ENCODE data around the gene EXOC6B.

GRCh38 chr2:72803151-72803550 is 22.7 kb downstream of the EXOC6B start:
- TF ChIP-seq ZNF70 (CRISPR knock-in tag; IDR thresholded peaks at IDR 0.05) (no peak), GLIS3 (CRISPR knock-in tag; IDR thresholded peaks at IDR 0.05) (no peak), BACH2 (CRISPR knock-in tag; IDR thresholded peaks at IDR 0.05; ENCODE audit: borderline replicate concordance) (no peak), TSHZ2 (CRISPR knock-in tag; IDR thresholded peaks at IDR 0.05) (no peak), PATZ1 (CRISPR knock-in tag; IDR thresholded peaks at IDR 0.05; ENCODE audit: borderline replicate concordance) (no peak)
- TF ChIP-seq, protein P1, sequence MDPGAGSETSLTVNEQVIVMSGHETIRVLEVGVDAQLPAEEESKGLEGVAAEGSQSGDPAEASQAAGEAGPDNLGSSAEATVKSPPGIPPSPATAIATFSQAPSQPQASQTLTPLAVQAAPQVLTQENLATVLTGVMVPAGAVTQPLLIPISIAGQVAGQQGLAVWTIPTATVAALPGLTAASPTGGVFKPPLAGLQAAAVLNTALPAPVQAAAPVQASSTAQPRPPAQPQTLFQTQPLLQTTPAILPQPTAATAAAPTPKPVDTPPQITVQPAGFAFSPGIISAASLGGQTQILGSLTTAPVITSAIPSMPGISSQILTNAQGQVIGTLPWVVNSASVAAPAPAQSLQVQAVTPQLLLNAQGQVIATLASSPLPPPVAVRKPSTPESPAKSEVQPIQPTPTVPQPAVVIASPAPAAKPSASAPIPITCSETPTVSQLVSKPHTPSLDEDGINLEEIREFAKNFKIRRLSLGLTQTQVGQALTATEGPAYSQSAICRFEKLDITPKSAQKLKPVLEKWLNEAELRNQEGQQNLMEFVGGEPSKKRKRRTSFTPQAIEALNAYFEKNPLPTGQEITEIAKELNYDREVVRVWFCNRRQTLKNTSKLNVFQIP (CRISPR knock-in tag; IDR thresholded peaks at IDR 0.05; ENCODE audit: borderline replicate concordance, low read depth), result no peak

Measured in SK-N-SH treated with all-trans-retinoic acid at 6 μM for 48 hours (cell line).